ENCODE measurements around the gene GSTK1. TPM values are rescaled to one million over a fixed set of nuclear protein-coding genes. Genes with fewer than 3 reads are reported as not detected.
"Not testable (repeated sequence)": the region's sequence is repeated elsewhere in the genome, so short reads cannot be mapped to it uniquely, and the experiment has no call there.

GSTK1 gene
- total and polyA plus RNA-seq, 3 experiments from 2014 or later, result 147 to 532 (median 151) TPM

- Histone ChIP-seq H3K36me3 (ENCODE audit: insufficient read depth, low read length) (peaks cover 10% of the 10 kb centered on the region), H3K27ac (ENCODE audit: low read depth, low read length) (peak within 1 kb of the TSS; percentile 83), H3K27me3 (ENCODE audit: insufficient read depth, low read length, poor library complexity, severe bottlenecking) (no peaks in the 10 kb centered on the region), H3K4me3 (ENCODE audit: low read length) (peak within 1 kb of the TSS; percentile 59), H3K4me1 (ENCODE audit: insufficient read depth, low read length) (peaks cover 29% of the 10 kb centered on the region), H3K9me3 (ENCODE audit: low read length) (no peaks in the 10 kb centered on the region)
- Mint-ChIP-seq H3K9me3 (no peaks in the 10 kb centered on the region), H3K27me3 (no peaks in the 10 kb centered on the region), H3K27ac (peak within 1 kb of the TSS; percentile 85 to 99 (median 91)), H3K4me3 (peak within 1 kb of the TSS; percentile 88 to 99 (median 95)), H3K36me3 (peaks cover 4 to 41% (median 8%) of the 10 kb centered on the region in 3 donors), H3K4me1 (peaks cover 50 to 68% (median 61%) of the 10 kb centered on the region in 3 donors)
- DNase-seq, result peak; percentile 98 to 100 (median 99)
- ChIA-PET CTCF (interaction anchor here (0.6 to 3.6 kb wide), 13 partner anchors 9 to 92 kb away, joined by 3 to 24 read pairs (median 4); partner anchors contain the start of gene GSTK1), POLR2A (interaction anchor here (0.5 to 2.6 kb wide), 12 partner anchors 9 to 1548 kb away, joined by 3 to 9 read pairs (median 4); partner anchors contain the start of genes GSTK1 and TPK1)
Observed at GRCh38 chr7:143287935-143288826, 24.9 kb downstream of the GSTK1 start, which contains the start of gene CASP2. CASP2 (plus strand) TSS chr7:143288351; CDS start chr7:143288456, 105 bp downstream.

- CTCF ChIA-PET, result interaction anchor here (1.1 to 1.7 kb wide), 4 partner anchors 10 to 33 kb away, joined by 3 to 13 read pairs (median 4); no protein-coding TSS in a partner anchor
- peak overlapping the region; percentile 88 to 99 (median 95) for H3K4me3 Mint-ChIP-seq
- peaks cover 6 to 48% (median 12%) of the 10 kb centered on the region in 3 donors for H3K36me3 Mint-ChIP-seq
- peaks cover 46 to 65% (median 55%) of the 10 kb centered on the region in 3 donors for H3K4me1 Mint-ChIP-seq
- no peaks in the 10 kb centered on the region for H3K27me3 Mint-ChIP-seq
- peak overlapping the region; percentile 83 for H3K27ac ChIP-seq (ENCODE audit: low read depth, low read length)
- peaks cover 22% of the 10 kb centered on the region for H3K4me1 ChIP-seq (ENCODE audit: insufficient read depth, low read length)
- DNase-seq, result no peak
- POLR2A ChIA-PET, result interaction anchor here (0.5 to 2.4 kb wide), 5 partner anchors 9 to 1547 kb away, joined by 3 to 9 read pairs (median 4); partner anchors contain the start of gene TPK1
- H3K9me3 ChIP-seq (ENCODE audit: low read length), result no peaks in the 10 kb centered on the region
- H3K9me3 Mint-ChIP-seq, result no peaks in the 10 kb centered on the region
- peak overlapping the region; percentile 85 to 99 (median 91) for H3K27ac Mint-ChIP-seq
- peaks cover 17% of the 10 kb centered on the region for H3K36me3 ChIP-seq (ENCODE audit: insufficient read depth, low read length)
- peak overlapping the region; percentile 59 for H3K4me3 ChIP-seq (ENCODE audit: low read length)
- no peaks in the 10 kb centered on the region for H3K27me3 ChIP-seq (ENCODE audit: insufficient read depth, low read length, poor library complexity, severe bottlenecking)
Observed at GRCh38 chr7:143288836-143289235, 25.6 kb downstream of the GSTK1 start.

GRCh38 chr7:143289421-143289820 lies 26.2 kb downstream of the GSTK1 start:
- H3K4me3 Mint-ChIP-seq, result peak overlapping the region; percentile 88 to 99 (median 95)
- no peaks in the 10 kb centered on the region for H3K9me3 Mint-ChIP-seq
- peaks cover 47 to 65% (median 57%) of the 10 kb centered on the region in 3 donors for H3K4me1 Mint-ChIP-seq
- no peaks in the 10 kb centered on the region for H3K27me3 Mint-ChIP-seq
- H3K36me3 Mint-ChIP-seq, result peaks cover 12 to 53% (median 17%) of the 10 kb centered on the region in 3 donors
- ChIA-PET POLR2A (interaction anchor here (1.0 kb wide), 1 partner anchor 26 kb away, joined by 9 read pairs; the partner anchor contains the start of gene GSTK1), CTCF (interaction anchor here (0.9 to 2.1 kb wide), 5 partner anchors 10 to 74 kb away, joined by 3 to 8 read pairs (median 4); no protein-coding TSS in a partner anchor)
- H3K36me3 ChIP-seq (ENCODE audit: insufficient read depth, low read length), result peaks cover 22% of the 10 kb centered on the region
- DNase-seq, result no peak
- no peaks in the 10 kb centered on the region for H3K27me3 ChIP-seq (ENCODE audit: insufficient read depth, low read length, poor library complexity, severe bottlenecking)
- H3K4me3 ChIP-seq (ENCODE audit: low read length), result peak overlapping the region; percentile 59
- H3K9me3 ChIP-seq (ENCODE audit: low read length), result no peaks in the 10 kb centered on the region
- H3K27ac Mint-ChIP-seq, result peak overlapping the region; percentile 85 to 99 (median 91)
- peak overlapping the region; percentile 83 for H3K27ac ChIP-seq (ENCODE audit: low read depth, low read length)
- peaks cover 20% of the 10 kb centered on the region for H3K4me1 ChIP-seq (ENCODE audit: insufficient read depth, low read length)

GRCh38 chr7:143289888-143290287 lies 26.6 kb downstream of the GSTK1 start:
- H3K4me1 ChIP-seq (ENCODE audit: insufficient read depth, low read length), result peaks cover 20% of the 10 kb centered on the region
- Mint-ChIP-seq H3K4me3 (peak overlapping the region; percentile 88 to 99 (median 95)), H3K36me3 (peaks cover 15 to 58% (median 19%) of the 10 kb centered on the region in 3 donors), H3K27ac (peak overlapping the region in 5 of 8 donors; percentile 54 to 92 (median 88)), H3K4me1 (peaks cover 50 to 67% (median 61%) of the 10 kb centered on the region in 3 donors)
- peaks cover 27% of the 10 kb centered on the region for H3K36me3 ChIP-seq (ENCODE audit: insufficient read depth, low read length)
- peak overlapping the region; percentile 83 for H3K27ac ChIP-seq (ENCODE audit: low read depth, low read length)
- not testable (repeated sequence) for DNase-seq; H3K27me3 ChIP-seq (ENCODE audit: insufficient read depth, low read length, poor library complexity, severe bottlenecking); H3K27me3 Mint-ChIP-seq; H3K9me3 Mint-ChIP-seq; H3K9me3 ChIP-seq (ENCODE audit: low read length)
- POLR2A ChIA-PET, result interaction anchor here (1.0 kb wide), 1 partner anchor 27 kb away, joined by 9 read pairs; the partner anchor contains the start of gene GSTK1
- H3K4me3 ChIP-seq (ENCODE audit: low read length), result peak overlapping the region; percentile 59
- CTCF ChIA-PET, result interaction anchor here (0.9 to 2.1 kb wide), 6 partner anchors 10 to 74 kb away, joined by 3 to 8 read pairs (median 4); no protein-coding TSS in a partner anchor

GRCh38 chr7:143290293-143290692 lies 27.1 kb downstream of the GSTK1 start:
- peaks cover 30% of the 10 kb centered on the region for H3K36me3 ChIP-seq (ENCODE audit: insufficient read depth, low read length)
- DNase-seq, result no peak
- peak overlapping the region; percentile 19 for H3K4me3 ChIP-seq (ENCODE audit: low read length)
- H3K27me3 ChIP-seq (ENCODE audit: insufficient read depth, low read length, poor library complexity, severe bottlenecking), result no peaks in the 10 kb centered on the region
- Mint-ChIP-seq H3K27ac (peak overlapping the region in 3 of 8 donors; percentile 7 to 85 (median 37)), H3K27me3 (no peaks in the 10 kb centered on the region), H3K9me3 (no peaks in the 10 kb centered on the region), H3K36me3 (peaks cover 17 to 62% (median 22%) of the 10 kb centered on the region in 3 donors), H3K4me3 (peak overlapping the region; percentile 35 to 99 (median 95)), H3K4me1 (peaks cover 53 to 71% (median 65%) of the 10 kb centered on the region in 3 donors)
- no peaks in the 10 kb centered on the region for H3K9me3 ChIP-seq (ENCODE audit: low read length)
- H3K4me1 ChIP-seq (ENCODE audit: insufficient read depth, low read length), result peaks cover 23% of the 10 kb centered on the region
- H3K27ac ChIP-seq (ENCODE audit: low read depth, low read length), result no peak overlapping the region
- ChIA-PET CTCF (interaction anchor here (0.9 to 2.1 kb wide), 7 partner anchors 9 to 75 kb away, joined by 3 to 8 read pairs (median 4); partner anchors contain the start of gene GSTK1), POLR2A (no interaction called here)

GRCh38 chr7:143292876-143293275 lies 29.6 kb downstream of the GSTK1 start:
- Mint-ChIP-seq H3K9me3 (no peaks in the 10 kb centered on the region), H3K27me3 (no peaks in the 10 kb centered on the region), H3K36me3 (peaks cover 27 to 85% (median 29%) of the 10 kb centered on the region in 3 donors), H3K4me1 (peaks cover 62 to 80% (median 75%) of the 10 kb centered on the region in 3 donors), H3K27ac (no peak overlapping the region), H3K4me3 (no peak overlapping the region)
- Histone ChIP-seq H3K27ac (ENCODE audit: low read depth, low read length) (no peak overlapping the region), H3K4me3 (ENCODE audit: low read length) (no peak overlapping the region), H3K36me3 (ENCODE audit: insufficient read depth, low read length) (peaks cover 43% of the 10 kb centered on the region), H3K27me3 (ENCODE audit: insufficient read depth, low read length, poor library complexity, severe bottlenecking) (no peaks in the 10 kb centered on the region), H3K9me3 (ENCODE audit: low read length) (no peaks in the 10 kb centered on the region), H3K4me1 (ENCODE audit: insufficient read depth, low read length) (peaks cover 31% of the 10 kb centered on the region)
- POLR2A ChIA-PET, result interaction anchor here (0.6 kb wide), 2 partner anchors 14 to 43 kb away, joined by 3 to 4 read pairs; no protein-coding TSS in a partner anchor
- DNase-seq, result no peak
- CTCF ChIA-PET, result interaction anchor here (1.4 to 3.0 kb wide), 6 partner anchors 8 to 124 kb away, joined by 5 to 14 read pairs (median 6); partner anchors contain the start of gene GSTK1

- no peak overlapping the region for H3K4me3 ChIP-seq (ENCODE audit: low read length)
- H3K27ac Mint-ChIP-seq, result peak overlapping the region in 6 of 8 donors; percentile 13 to 64 (median 28)
- peaks cover 25% of the 10 kb centered on the region for H3K4me1 ChIP-seq (ENCODE audit: insufficient read depth, low read length)
- no peaks in the 10 kb centered on the region for H3K27me3 ChIP-seq (ENCODE audit: insufficient read depth, low read length, poor library complexity, severe bottlenecking)
- no peaks in the 10 kb centered on the region for H3K9me3 ChIP-seq (ENCODE audit: low read length)
- H3K27ac ChIP-seq (ENCODE audit: low read depth, low read length), result peak overlapping the region; percentile 5
- ChIA-PET POLR2A (interaction anchor here (0.6 to 0.8 kb wide), 2 partner anchors 46 to 433 kb away, joined by 3 to 6 read pairs; no protein-coding TSS in a partner anchor), CTCF (interaction anchor here (1.1 to 8.0 kb wide), 12 partner anchors 10 to 121 kb away, joined by 3 to 103 read pairs (median 4); partner anchors contain the start of gene GSTK1)
- H3K36me3 ChIP-seq (ENCODE audit: insufficient read depth, low read length), result peaks cover 72% of the 10 kb centered on the region
- no peaks in the 10 kb centered on the region for H3K9me3 Mint-ChIP-seq
- DNase-seq, result no peak
- peak overlapping the region in 2 of 7 donors; percentile 1 to 14 for H3K4me3 Mint-ChIP-seq
- no peaks in the 10 kb centered on the region for H3K27me3 Mint-ChIP-seq
- H3K4me1 Mint-ChIP-seq, result peaks cover 52 to 73% (median 71%) of the 10 kb centered on the region in 3 donors
- H3K36me3 Mint-ChIP-seq, result peaks cover 36 to 91% (median 38%) of the 10 kb centered on the region in 3 donors
Observed at GRCh38 chr7:143295870-143296269, 32.6 kb downstream of the GSTK1 start.

All from CD8-positive, alpha-beta memory T cell (primary cell).